ENCODE data around the gene ASCC1. TPM values are rescaled to one million over a fixed set of nuclear protein-coding genes. Genes with fewer than 3 reads are reported as not detected.
"Not testable (repeated sequence)": the region's sequence is repeated elsewhere in the genome, so short reads cannot be mapped to it uniquely, and the experiment has no call there.

The ASCC1 gene
- total RNA-seq, 4 donors from 2014 or later = 13.4 to 34.0 (median 20.5) TPM

GRCh38 chr10:72227826-72228225 is 11.8 kb upstream of the ASCC1 start:
- no peaks in the 10 kb centered on the region for H3K27me3 ChIP-seq
- peaks cover 5 to 32% (median 15%) of the 10 kb centered on the region in 4 donors for H3K4me1 ChIP-seq
- H3K36me3 ChIP-seq = peaks cover 0 to 30% (median 6%) of the 10 kb centered on the region in 4 donors
- DNase-seq = no peak
- intact Hi-C loops (cut with DNase I; ENCODE audit: low total_unique reads) (no loop called here), in situ Hi-C loops (cut with MboI; ENCODE audit: low pct_ligation_motif_present in 1 of 4, low pct_unique_long_range_greater_than_20kb in 1 of 4, low sequenced_read_pairs in 3 of 4) (loop anchor here in 2 of 4 donors (10.0 to 25.0 kb wide), 2 partner anchors 107 to 109 kb away; no protein-coding TSS in a partner anchor)
- no peak for TF ChIP-seq POLR2A (IDR thresholded peaks at IDR 0.05)
- no peak for TF ChIP-seq EP300 (IDR thresholded peaks at IDR 0.05; ENCODE audit: low read depth)
- no peak for TF ChIP-seq POLR2AphosphoS5 (IDR thresholded peaks at IDR 0.05)
- TF ChIP-seq CTCF (IDR thresholded peaks at IDR 0.05) = no peak
- no peaks in the 10 kb centered on the region for H3K9me3 ChIP-seq
- H3K27ac ChIP-seq = peak overlapping the region in 3 of 4 donors; percentile 9 to 39 (median 17)
- 82 to 100% methylated on average over 2 to 6 of the region's 6 CpGs for WGBS, 2 donors (ENCODE audit: low coverage in 1 of 2)
- H3K4me3 ChIP-seq = no peak overlapping the region

- H3K4me1 ChIP-seq = peaks cover 5 to 40% (median 19%) of the 10 kb centered on the region in 4 donors
- H3K27me3 ChIP-seq = no peaks in the 10 kb centered on the region
- in situ Hi-C loops (cut with MboI; ENCODE audit: low pct_ligation_motif_present in 1 of 4, low pct_unique_long_range_greater_than_20kb in 1 of 4, low sequenced_read_pairs in 3 of 4) (loop anchor here in 2 of 4 donors (10.0 to 25.0 kb wide), 2 partner anchors 108 to 111 kb away; no protein-coding TSS in a partner anchor), intact Hi-C loops (cut with DNase I; ENCODE audit: low total_unique reads) (no loop called here)
- 74 to 92% methylated on average over 4 to 6 of the region's 6 CpGs for WGBS, 2 donors (ENCODE audit: low coverage in 1 of 2)
- no peak for TF ChIP-seq POLR2AphosphoS5 (IDR thresholded peaks at IDR 0.05)
- TF ChIP-seq EP300 (IDR thresholded peaks at IDR 0.05; ENCODE audit: low read depth) = no peak
- TF ChIP-seq POLR2A (IDR thresholded peaks at IDR 0.05) = no peak
- no peak for TF ChIP-seq CTCF (IDR thresholded peaks at IDR 0.05)
- no peak overlapping the region for H3K4me3 ChIP-seq
- DNase-seq = no peak
- H3K27ac ChIP-seq = no peak overlapping the region
- no peaks in the 10 kb centered on the region for H3K9me3 ChIP-seq
- peaks cover 0 to 23% (median 3%) of the 10 kb centered on the region in 4 donors for H3K36me3 ChIP-seq
Measured at GRCh38 chr10:72226418-72227027, 10.4 kb upstream of the ASCC1 start.

GRCh38 chr10:72224191-72224590 is 8.1 kb upstream of the ASCC1 start:
- H3K27me3 ChIP-seq; H3K9me3 ChIP-seq; H3K4me3 ChIP-seq; DNase-seq; intact Hi-C loops (cut with DNase I; ENCODE audit: low total_unique reads): not testable (repeated sequence)
- H3K36me3 ChIP-seq = peaks cover 0 to 23% (median 4%) of the 10 kb centered on the region in 4 donors
- H3K4me1 ChIP-seq = peaks cover 9 to 40% (median 17%) of the 10 kb centered on the region in 4 donors
- peak overlapping the region; percentile 55 to 77 (median 68) for H3K27ac ChIP-seq
- in situ Hi-C loops (cut with MboI; ENCODE audit: low pct_ligation_motif_present in 1 of 4, low pct_unique_long_range_greater_than_20kb in 1 of 4, low sequenced_read_pairs in 3 of 4) = loop anchor here in 2 of 4 donors (10.0 to 25.0 kb wide), 2 partner anchors 111 to 113 kb away; no protein-coding TSS in a partner anchor
- WGBS, 2 donors (ENCODE audit: low coverage in 1 of 2) = 97 to 100% methylated on average over 2 to 6 of the region's 6 CpGs

GRCh38 chr10:72223743-72224101 is 7.6 kb upstream of the ASCC1 start:
- 20 to 53% methylated on average over 1 of the region's 1 CpG for WGBS, 2 donors (ENCODE audit: low coverage in 1 of 2)
- intact Hi-C loops (cut with DNase I; ENCODE audit: low total_unique reads) (no loop called here), in situ Hi-C loops (cut with MboI; ENCODE audit: low pct_ligation_motif_present in 1 of 4, low pct_unique_long_range_greater_than_20kb in 1 of 4, low sequenced_read_pairs in 3 of 4) (loop anchor here in 2 of 4 donors (10.0 to 25.0 kb wide), 2 partner anchors 111 to 114 kb away; no protein-coding TSS in a partner anchor)
- no peak for DNase-seq
- peaks cover 0 to 23% (median 4%) of the 10 kb centered on the region in 4 donors for H3K36me3 ChIP-seq
- peak overlapping the region; percentile 55 to 77 (median 68) for H3K27ac ChIP-seq
- H3K4me1 ChIP-seq = peaks cover 13 to 43% (median 18%) of the 10 kb centered on the region in 4 donors
- H3K27me3 ChIP-seq = no peaks in the 10 kb centered on the region
- TF ChIP-seq CTCF (IDR thresholded peaks at IDR 0.05) = no peak
- TF ChIP-seq EP300 (IDR thresholded peaks at IDR 0.05; ENCODE audit: low read depth) = no peak
- no peak for TF ChIP-seq POLR2AphosphoS5 (IDR thresholded peaks at IDR 0.05)
- no peak for TF ChIP-seq POLR2A (IDR thresholded peaks at IDR 0.05)
- no peaks in the 10 kb centered on the region for H3K9me3 ChIP-seq
- H3K4me3 ChIP-seq = no peak overlapping the region
